Parathyroid adenoma (tissue), 2 donors: ENCODE results near the gene OPRL1.
A peak's percentile ranks its signal among the peaks of the same experiment; 100 is the strongest.

ENCODE experiments used
- H2AFZ ChIP-seq: fragments of 300-600 bp; sonication (generic); one replicate; pipeline ENCODE4 v1.7.0; 2017; ENCODE audit warnings: antibody characterized with exemption, mild to moderate bottlenecking
- H3K27ac ChIP-seq: fragments of 300-600 bp; sonication (generic); one replicate; pipeline ENCODE4 v1.7.0; 2017
- H3K27me3 ChIP-seq: fragments of 300-600 bp; sonication (generic); one replicate; pipeline ENCODE4 v1.7.0; 2017; ENCODE audit warnings: low read length; ENCODE audit not compliant: control insufficient read depth, insufficient read depth
- H3K36me3 ChIP-seq: fragments of 300-600 bp; sonication (generic); one replicate; pipeline ENCODE4 v1.7.0; 2017; ENCODE audit warnings: low read length; ENCODE audit not compliant: control insufficient read depth, insufficient read depth
- H3K4me1 ChIP-seq: fragments of 300-600 bp; sonication (generic); one replicate; pipeline ENCODE4 v1.7.0; 2017; ENCODE audit warnings: control low read depth
- H3K4me2 ChIP-seq: fragments of 300-600 bp; sonication (generic); one replicate; pipeline ENCODE4 v1.7.0; 2017; ENCODE audit warnings: low read length
- H3K4me3 ChIP-seq: fragments of 300-600 bp; sonication (generic); one replicate; pipeline ENCODE4 v1.7.0; 2017; ENCODE audit warnings: low read depth, low read length
- H3K79me2 ChIP-seq: fragments of 300-600 bp; sonication (generic); one replicate; pipeline ENCODE4 v1.7.0; 2017; ENCODE audit warnings: control low read depth
- H3K9ac ChIP-seq: fragments of 300-600 bp; sonication (generic); one replicate; pipeline ENCODE4 v1.7.0; 2017; ENCODE audit warnings: mild to moderate bottlenecking
- H3K9me3 ChIP-seq: fragments of 300-600 bp; sonication (generic); one replicate; pipeline ENCODE4 v1.7.0; 2017; ENCODE audit warnings: low read length; ENCODE audit not compliant: control insufficient read depth
- CTCF ChIP-seq: fragments of 300-600 bp; sonication (generic); IDR thresholded peaks from one replicate; pipeline ENCODE4 v1.7.0; 2017; ENCODE audit warnings: antibody characterized with exemption, mild to moderate bottlenecking
- donor health status: primary hyperparathyroidism.

Gene OPRL1

DNA sequence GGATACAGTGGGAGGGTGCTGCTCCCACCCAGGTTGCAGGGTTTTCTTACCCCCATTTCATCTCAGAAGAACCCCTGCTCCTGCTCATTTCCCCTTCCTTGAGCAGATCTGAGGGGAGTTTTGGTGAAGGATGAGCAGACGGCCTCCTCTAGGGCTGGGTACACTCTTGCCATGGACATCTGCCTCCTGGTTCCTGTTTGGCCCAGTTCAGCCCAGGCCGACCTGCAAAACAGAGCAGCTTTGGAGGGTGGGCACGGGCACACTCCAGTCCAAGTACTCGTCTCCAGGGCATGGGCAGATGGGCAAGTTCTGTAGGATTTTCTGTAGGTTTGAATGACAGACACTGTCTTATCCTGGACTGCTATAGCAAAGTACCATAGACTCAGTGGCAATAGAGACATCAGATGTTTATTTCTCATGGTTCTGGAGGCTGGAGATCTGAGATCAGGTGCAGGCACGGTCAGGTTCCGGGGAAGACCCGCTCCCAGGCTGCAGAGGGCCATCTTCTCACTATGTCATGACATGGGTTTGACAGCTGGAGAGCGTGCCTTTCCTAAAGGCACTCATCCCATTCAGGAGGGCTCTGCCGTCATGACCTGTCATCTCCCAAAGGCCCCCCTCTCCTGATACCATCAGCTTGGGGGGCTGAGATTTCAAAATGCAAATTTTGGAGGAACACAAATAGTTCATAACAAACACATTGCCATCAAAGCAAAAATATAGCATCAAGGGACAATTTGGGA, 21.2 kb downstream of the OPRL1 start:
- Histone ChIP-seq H3K27ac (no peak overlapping the region), H3K9me3 (no peaks in the 10 kb centered on the region), H3K9ac (no peak overlapping the region), H3K36me3 (no peaks in the 10 kb centered on the region), H3K4me2 (no peak overlapping the region), H3K4me1 (peaks cover 24% of the 10 kb centered on the region), H3K4me3 (no peak overlapping the region), H3K27me3 (no peaks in the 10 kb centered on the region), H2AFZ (no peak overlapping the region), H3K79me2 (peaks cover 18% of the 10 kb centered on the region)
- TF ChIP-seq CTCF: no peak

DNA sequence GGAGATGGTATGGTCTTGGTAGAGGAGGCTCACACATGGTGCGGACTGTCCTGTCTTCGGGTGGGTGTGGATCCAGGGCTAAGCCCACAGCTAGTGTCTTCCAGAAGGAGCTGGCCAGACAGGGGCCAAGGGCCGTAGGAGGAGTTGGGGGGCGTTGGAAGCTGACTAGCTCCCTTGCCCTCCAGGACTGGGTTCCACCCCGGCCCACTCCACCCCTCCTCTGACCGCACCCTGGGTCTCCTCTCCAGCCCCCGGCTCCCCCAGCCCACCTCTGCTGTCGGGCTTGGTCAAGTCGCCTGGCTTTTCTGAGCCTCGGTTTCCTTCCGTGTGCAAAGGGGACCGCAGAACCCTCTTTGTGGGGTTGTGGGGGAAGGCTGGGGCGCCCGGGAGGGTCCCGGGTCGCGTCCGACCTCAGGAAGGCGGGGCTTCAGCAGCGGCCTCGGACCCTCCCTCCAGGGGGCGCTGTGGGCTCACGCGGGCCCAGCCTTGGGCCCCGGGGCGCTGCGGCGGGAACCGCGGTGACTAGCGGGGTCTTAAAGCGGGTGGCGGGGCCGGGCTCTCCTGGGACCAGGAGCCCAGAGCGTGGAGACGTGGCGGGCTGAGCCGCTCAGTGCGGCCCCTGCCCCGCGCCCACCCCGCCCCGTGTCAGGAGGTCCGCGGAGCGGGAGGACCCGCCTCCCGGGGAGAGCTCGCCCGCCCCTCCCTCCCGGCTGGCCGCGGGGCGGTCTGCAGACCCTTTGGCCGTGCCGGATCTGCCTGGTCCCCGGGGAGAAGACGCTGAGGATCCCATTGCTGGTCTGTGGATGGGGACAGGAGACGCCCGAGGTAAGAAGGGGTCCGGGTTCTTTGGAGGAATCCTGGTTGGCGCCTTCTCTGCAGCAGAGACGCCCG, 22.1 kb downstream of the OPRL1 start:
- H2AFZ ChIP-seq: peak overlapping the region; percentile 94
- no peaks in the 10 kb centered on the region for H3K36me3 ChIP-seq
- H3K27me3 ChIP-seq: no peaks in the 10 kb centered on the region
- peak overlapping the region; percentile 53 for H3K4me2 ChIP-seq
- no peak overlapping the region for H3K9ac ChIP-seq
- H3K27ac ChIP-seq: peak overlapping the region; percentile 69
- peak; percentile 96 for TF ChIP-seq CTCF
- H3K4me1 ChIP-seq: peaks cover 21% of the 10 kb centered on the region
- H3K79me2 ChIP-seq: peaks cover 22% of the 10 kb centered on the region
- no peak overlapping the region for H3K4me3 ChIP-seq
- H3K9me3 ChIP-seq: no peaks in the 10 kb centered on the region

DNA sequence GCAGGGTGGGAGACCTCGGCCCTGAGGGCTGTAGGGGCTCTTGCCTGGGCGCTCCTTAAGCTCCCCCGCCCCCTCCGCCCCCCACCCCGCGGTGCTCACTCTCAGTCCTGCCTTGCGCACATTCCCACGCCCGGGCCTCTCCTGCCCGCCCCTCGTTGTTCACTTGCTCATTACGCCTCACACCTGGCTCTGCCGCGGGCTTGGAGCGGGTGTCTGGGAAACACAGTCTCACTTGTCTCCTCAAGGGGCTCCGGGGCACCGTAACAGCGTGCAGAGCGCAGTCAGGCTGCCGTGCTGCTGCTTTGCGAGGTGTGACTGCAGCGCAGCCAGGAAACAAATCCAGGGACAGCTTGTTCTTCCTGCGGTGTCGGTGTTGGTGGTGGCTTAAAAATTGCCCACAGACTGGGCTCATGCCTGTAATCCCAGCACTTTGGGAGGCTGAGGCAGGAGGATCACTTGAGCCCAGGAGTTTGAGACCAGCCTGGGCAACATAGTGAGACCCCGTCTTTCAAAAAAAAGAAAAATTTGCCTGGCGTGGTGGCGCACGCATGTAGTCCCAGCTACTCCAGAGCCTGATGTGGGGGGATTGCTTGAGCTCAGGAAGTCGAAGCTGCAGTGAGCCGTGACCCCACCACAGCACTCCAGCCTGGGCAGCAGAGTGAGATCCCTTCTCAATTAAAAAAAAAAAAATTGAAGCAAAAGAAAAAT, 22.9 kb downstream of the OPRL1 start:
- no peak overlapping the region for H3K4me3 ChIP-seq
- H3K79me2 ChIP-seq: peaks cover 22% of the 10 kb centered on the region
- TF ChIP-seq CTCF: no peak
- no peaks in the 10 kb centered on the region for H3K9me3 ChIP-seq
- H3K36me3 ChIP-seq: no peaks in the 10 kb centered on the region
- peak overlapping the region; percentile 69 for H3K27ac ChIP-seq
- peaks cover 21% of the 10 kb centered on the region for H3K4me1 ChIP-seq
- peak overlapping the region; percentile 94 for H2AFZ ChIP-seq
- no peak overlapping the region for H3K9ac ChIP-seq
- H3K4me2 ChIP-seq: no peak overlapping the region
- H3K27me3 ChIP-seq: no peaks in the 10 kb centered on the region

- H3K4me2 ChIP-seq: no peak overlapping the region
- H3K79me2 ChIP-seq: peaks cover 22% of the 10 kb centered on the region
- peaks cover 21% of the 10 kb centered on the region for H3K4me1 ChIP-seq
- peak overlapping the region; percentile 2 for H3K27ac ChIP-seq
- H3K9ac ChIP-seq: no peak overlapping the region
- H2AFZ ChIP-seq: no peak overlapping the region
- H3K27me3 ChIP-seq: no peaks in the 10 kb centered on the region
- no peak for TF ChIP-seq CTCF
- no peaks in the 10 kb centered on the region for H3K9me3 ChIP-seq
- no peaks in the 10 kb centered on the region for H3K36me3 ChIP-seq
- no peak overlapping the region for H3K4me3 ChIP-seq
Observed at GRCh38 chr20:64103871-64104666, 24.2 kb downstream of the OPRL1 start.
